HEK293 (cell line): ENCODE results near the gene SORT1.

Experiments used
- CTCF ChIA-PET: fragments of 350-600 bp; formaldehyde crosslinking; extraction: SDS; loops from one replicate; lab custom pipeline; 2021; ENCODE audit warnings: antibody characterized with exemption; lab: Yijun Ruan, JAX
- POLR2A ChIA-PET: fragments of 300-600 bp; formaldehyde crosslinking; extraction: SDS; loops from one replicate; lab custom pipeline; 2020; ENCODE audit warnings: antibody characterized with exemption, inconsistent platforms; lab: Yijun Ruan, JAX
- H3K27ac ChIP-seq: fragments of 200-500 bp; sonication (Bioruptor generic); 2 replicates; pipeline ENCODE4 v1.5.1; 2014; ENCODE audit warnings: low read depth, low read length, control low read depth, inconsistent platforms; ENCODE audit errors: extremely low read depth
- H3K36me3 ChIP-seq, 2 experiments: fragments of 200-500 bp in 1 of 2; sonication (Bioruptor generic) in 1 of 2; 1 replicate in 1 of 2; 2 replicates in 1 of 2; pipeline ENCODE4 v1.5.1; 2014 to 2017; ENCODE audit warnings: inconsistent platforms in 2 of 2, low read length in 2 of 2; ENCODE audit not compliant: control insufficient read depth in 2 of 2, insufficient read depth in 1 of 2
- H3K4me1 ChIP-seq: fragments of 200-500 bp; sonication (Bioruptor generic); 2 replicates; pipeline ENCODE4 v1.5.1; 2014; ENCODE audit warnings: mild to moderate bottlenecking, low read length, inconsistent platforms; ENCODE audit not compliant: control insufficient read depth, insufficient read depth
- H3K4me3 ChIP-seq: 2 replicates; pipeline ENCODE4 v1.5.1; 2011; ENCODE audit warnings: low read depth, mild to moderate bottlenecking, control low read depth, low read length, moderate library complexity
- H3K9me3 ChIP-seq: fragments of 200-500 bp; sonication (Bioruptor generic); 2 replicates; pipeline ENCODE4 v1.5.1; 2014; ENCODE audit warnings: low read depth, low read length, inconsistent platforms; ENCODE audit not compliant: control insufficient read depth, insufficient read depth
- ATF2 ChIP-seq: fragments of 450-650 bp; formaldehyde crosslinking; IDR thresholded peaks from 2 replicates; pipeline ENCODE4 v1.5.1; 2016; ENCODE audit warnings: missing biosample characterization, missing genetic modification characterization, low read depth
- EGR2 ChIP-seq: fragments of 450-650 bp; formaldehyde crosslinking; IDR thresholded peaks from 2 replicates; pipeline ENCODE4 v1.5.1; 2016; ENCODE audit warnings: low read depth, missing biosample characterization, missing genetic modification characterization
- HIC1 ChIP-seq: fragments of 450-650 bp; formaldehyde crosslinking; IDR thresholded peaks from 2 replicates; pipeline ENCODE4 v1.5.1; 2016; ENCODE audit warnings: missing biosample characterization, missing genetic modification characterization
- MEIS1 ChIP-seq: sonication (generic); formaldehyde crosslinking; IDR thresholded peaks from 2 replicates; pipeline ENCODE4 v1.8.1; 2022; ENCODE audit warnings: missing genetic modification reagents, mild to moderate bottlenecking, borderline replicate concordance
- OVOL3 ChIP-seq: fragments of 450-650 bp; formaldehyde crosslinking; IDR thresholded peaks from 2 replicates; pipeline ENCODE4 v1.5.1; 2016; ENCODE audit warnings: missing biosample characterization, missing genetic modification characterization
- PRDM1 ChIP-seq: fragments of 450-650 bp; formaldehyde crosslinking; IDR thresholded peaks from 2 replicates; pipeline ENCODE4; 2016; ENCODE audit warnings: missing biosample characterization, missing genetic modification characterization
- WT1 ChIP-seq: fragments of 450-650 bp; formaldehyde crosslinking; IDR thresholded peaks from 2 replicates; pipeline ENCODE4 v1.5.1; 2016; ENCODE audit warnings: missing biosample characterization, missing genetic modification characterization
- ZBTB11 ChIP-seq: fragments of 450-650 bp; formaldehyde crosslinking; conservative IDR thresholded peaks from 2 replicates; pipeline ENCODE4 v1.5.1; 2016; ENCODE audit warnings: low read depth, missing biosample characterization, missing genetic modification characterization
- ZBTB20 ChIP-seq: fragments of 450-650 bp; formaldehyde crosslinking; IDR thresholded peaks from 2 replicates; pipeline ENCODE4 v1.5.1; 2016; ENCODE audit warnings: missing biosample characterization, missing genetic modification characterization
- ZNF140 ChIP-seq: fragments of 450-650 bp; formaldehyde crosslinking; IDR thresholded peaks from 2 replicates; pipeline ENCODE4 v1.5.1; 2016; ENCODE audit warnings: missing biosample characterization, missing genetic modification characterization
- ZNF202 ChIP-seq: fragments of 450-650 bp; formaldehyde crosslinking; IDR thresholded peaks from 2 replicates; pipeline ENCODE4 v1.5.1; 2016; ENCODE audit warnings: missing biosample characterization, missing genetic modification characterization, borderline replicate concordance
- ZNF211 ChIP-seq: fragments of 450-650 bp; formaldehyde crosslinking; IDR thresholded peaks from 2 replicates; pipeline ENCODE4 v1.5.1; 2016; ENCODE audit warnings: low read depth, missing biosample characterization, missing genetic modification characterization
- ZNF292 ChIP-seq: fragments of 450-650 bp; formaldehyde crosslinking; IDR thresholded peaks from 2 replicates; pipeline ENCODE4 v1.5.1; 2016; ENCODE audit warnings: low read depth, missing biosample characterization, missing genetic modification characterization, borderline replicate concordance
- ZNF311 ChIP-seq: fragments of 450-650 bp; formaldehyde crosslinking; IDR thresholded peaks from 2 replicates; pipeline ENCODE4 v1.5.1; 2017; ENCODE audit warnings: missing biosample characterization, missing genetic modification characterization, borderline replicate concordance
- ZNF362 ChIP-seq: fragments of 450-650 bp; formaldehyde crosslinking; IDR thresholded peaks from 2 replicates; pipeline ENCODE4 v1.5.1; 2016; ENCODE audit warnings: missing biosample characterization, missing genetic modification characterization
- ZNF426 ChIP-seq: fragments of 450-650 bp; formaldehyde crosslinking; IDR thresholded peaks from 2 replicates; pipeline ENCODE4 v1.5.1; 2017; ENCODE audit warnings: missing biosample characterization, missing genetic modification characterization, mild to moderate bottlenecking, inconsistent platforms, moderate library complexity
- ZNF654 ChIP-seq: fragments of 450-650 bp; formaldehyde crosslinking; IDR thresholded peaks from 2 replicates; pipeline ENCODE4 v1.5.1; 2016; ENCODE audit warnings: low read depth, missing biosample characterization, missing genetic modification characterization
- ZNF660 ChIP-seq: fragments of 450-650 bp; IDR thresholded peaks from 2 replicates; pipeline ENCODE4 v1.5.1; 2018; ENCODE audit warnings: missing biosample characterization, mild to moderate bottlenecking, missing genetic modification characterization
- TF ChIP-seq, protein P1 (sequence below): fragments of 450-650 bp; formaldehyde crosslinking; IDR thresholded peaks from 2 replicates; pipeline ENCODE4 v1.5.1; 2016; ENCODE audit warnings: missing biosample characterization, missing genetic modification characterization
- TF ChIP-seq, protein P2 (sequence below): sonication (generic); formaldehyde crosslinking; IDR thresholded peaks from 2 replicates; pipeline ENCODE4 v1.8.1; 2022; ENCODE audit warnings: mild to moderate bottlenecking, moderate library complexity, missing genetic modification reagents

Gene SORT1

GRCh38 chr1:109412551-109412950 lies 14.8 kb upstream of the SORT1 start:
- H3K9me3 ChIP-seq: no peaks in the 10 kb centered on the region
- H3K4me3 ChIP-seq: no peak overlapping the region
- no peaks in the 10 kb centered on the region for H3K4me1 ChIP-seq
- H3K36me3 ChIP-seq: peaks cover 35 to 100% of the 10 kb centered on the region in 2 experiments
- H3K27ac ChIP-seq: no peak overlapping the region
- POLR2A ChIA-PET: interaction anchor here (1.1 kb wide), 1 partner anchor 13 kb away, joined by 3 read pairs; no protein-coding TSS in a partner anchor
- CTCF ChIA-PET: interaction anchor here (0.9 to 1.5 kb wide), 3 partner anchors 12 to 78 kb away, joined by 3 to 6 read pairs (median 5); no protein-coding TSS in a partner anchor
- TF ChIP-seq EGR2 (tag by site-specific recombination): peak; percentile 36; the same call in 1 of the 2 replicates
- no peak for TF ChIP-seq ZBTB20 (tag by site-specific recombination)

- ChIA-PET CTCF (interaction anchor here (0.7 to 1.3 kb wide), 2 partner anchors 127 to 305 kb away, joined by 3 read pairs; no protein-coding TSS in a partner anchor), POLR2A (no interaction called here)
- Histone ChIP-seq H3K27ac (no peak overlapping the region), H3K9me3 (no peaks in the 10 kb centered on the region), H3K4me1 (no peaks in the 10 kb centered on the region), H3K36me3 (peaks cover 52 to 85% of the 10 kb centered on the region in 2 experiments), H3K4me3 (no peak overlapping the region)
- TF ChIP-seq OVOL3 (no peak), ZNF211 (tag by site-specific recombination) (no peak), WT1 (no peak), ZNF362 (tag by site-specific recombination) (no peak), ZNF311 (tag by site-specific recombination) (no peak), MEIS1 (no peak), ZNF660 (no peak), ZNF202 (tag by site-specific recombination) (no peak), ZBTB11 (tag by site-specific recombination) (no peak), ZNF292 (tag by site-specific recombination) (no peak), PRDM1 (tag by site-specific recombination) (no peak)
- TF ChIP-seq, protein P1, sequence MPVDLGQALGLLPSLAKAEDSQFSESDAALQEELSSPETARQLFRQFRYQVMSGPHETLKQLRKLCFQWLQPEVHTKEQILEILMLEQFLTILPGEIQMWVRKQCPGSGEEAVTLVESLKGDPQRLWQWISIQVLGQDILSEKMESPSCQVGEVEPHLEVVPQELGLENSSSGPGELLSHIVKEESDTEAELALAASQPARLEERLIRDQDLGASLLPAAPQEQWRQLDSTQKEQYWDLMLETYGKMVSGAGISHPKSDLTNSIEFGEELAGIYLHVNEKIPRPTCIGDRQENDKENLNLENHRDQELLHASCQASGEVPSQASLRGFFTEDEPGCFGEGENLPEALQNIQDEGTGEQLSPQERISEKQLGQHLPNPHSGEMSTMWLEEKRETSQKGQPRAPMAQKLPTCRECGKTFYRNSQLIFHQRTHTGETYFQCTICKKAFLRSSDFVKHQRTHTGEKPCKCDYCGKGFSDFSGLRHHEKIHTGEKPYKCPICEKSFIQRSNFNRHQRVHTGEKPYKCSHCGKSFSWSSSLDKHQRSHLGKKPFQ (tag by site-specific recombination): no peak
Measured at GRCh38 chr1:109404838-109405237, 7.1 kb upstream of the SORT1 start.

DNA sequence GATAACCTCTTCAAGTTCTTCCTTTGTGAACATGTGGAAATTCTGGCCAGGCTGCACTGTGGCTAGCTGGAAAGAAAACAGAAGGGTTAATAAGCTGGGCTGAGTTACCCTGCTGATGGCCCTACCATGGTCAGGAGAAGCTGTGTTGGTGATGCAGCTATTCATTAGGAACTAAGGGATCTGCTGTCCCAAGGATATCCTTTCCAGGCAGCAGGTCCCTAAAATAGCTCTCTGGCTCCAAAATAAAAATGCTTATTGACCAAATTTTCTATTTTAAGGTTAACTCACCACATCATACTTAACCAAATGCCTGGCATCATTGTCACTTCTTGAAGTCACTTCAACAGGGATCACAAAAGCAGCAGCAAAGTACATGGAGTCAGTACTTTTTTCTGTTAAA lies 4.3 kb upstream of the SORT1 start:
- ChIA-PET POLR2A (no interaction called here), CTCF (interaction anchor here (0.6 to 7.8 kb wide), 6 partner anchors 15 to 701 kb away, joined by 3 to 126 read pairs (median 3); partner anchors contain the start of gene CYB561D1)
- no peak overlapping the region for H3K27ac ChIP-seq
- no peaks in the 10 kb centered on the region for H3K9me3 ChIP-seq
- no peak overlapping the region for H3K4me3 ChIP-seq
- no peaks in the 10 kb centered on the region for H3K4me1 ChIP-seq
- peaks cover 31 to 57% of the 10 kb centered on the region in 2 experiments for H3K36me3 ChIP-seq
- TF ChIP-seq ZNF140 (no peak), ATF2 (tag by site-specific recombination) (no peak), ZNF654 (tag by site-specific recombination) (no peak), ZNF426 (tag by site-specific recombination) (no peak), HIC1 (tag by site-specific recombination) (no peak)
- TF ChIP-seq, protein P2, sequence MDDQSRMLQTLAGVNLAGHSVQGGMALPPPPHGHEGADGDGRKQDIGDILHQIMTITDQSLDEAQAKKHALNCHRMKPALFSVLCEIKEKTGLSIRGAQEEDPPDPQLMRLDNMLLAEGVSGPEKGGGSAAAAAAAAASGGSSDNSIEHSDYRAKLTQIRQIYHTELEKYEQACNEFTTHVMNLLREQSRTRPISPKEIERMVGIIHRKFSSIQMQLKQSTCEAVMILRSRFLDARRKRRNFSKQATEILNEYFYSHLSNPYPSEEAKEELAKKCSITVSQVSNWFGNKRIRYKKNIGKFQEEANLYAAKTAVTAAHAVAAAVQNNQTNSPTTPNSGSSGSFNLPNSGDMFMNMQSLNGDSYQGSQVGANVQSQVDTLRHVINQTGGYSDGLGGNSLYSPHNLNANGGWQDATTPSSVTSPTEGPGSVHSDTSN: no peak
